GM04503 (cell line): ENCODE data around the gene RPS5.
"Not testable (repeated sequence)": the region's sequence is repeated elsewhere in the genome, so short reads cannot be mapped to it uniquely, and the experiment has no call there.

ENCODE experiments used
- DNase-seq: peaks from one replicate; pipeline ENCODE4 v3.0.0-alpha.2; 2012; ENCODE audit warnings: low read depth

Gene RPS5

DNA sequence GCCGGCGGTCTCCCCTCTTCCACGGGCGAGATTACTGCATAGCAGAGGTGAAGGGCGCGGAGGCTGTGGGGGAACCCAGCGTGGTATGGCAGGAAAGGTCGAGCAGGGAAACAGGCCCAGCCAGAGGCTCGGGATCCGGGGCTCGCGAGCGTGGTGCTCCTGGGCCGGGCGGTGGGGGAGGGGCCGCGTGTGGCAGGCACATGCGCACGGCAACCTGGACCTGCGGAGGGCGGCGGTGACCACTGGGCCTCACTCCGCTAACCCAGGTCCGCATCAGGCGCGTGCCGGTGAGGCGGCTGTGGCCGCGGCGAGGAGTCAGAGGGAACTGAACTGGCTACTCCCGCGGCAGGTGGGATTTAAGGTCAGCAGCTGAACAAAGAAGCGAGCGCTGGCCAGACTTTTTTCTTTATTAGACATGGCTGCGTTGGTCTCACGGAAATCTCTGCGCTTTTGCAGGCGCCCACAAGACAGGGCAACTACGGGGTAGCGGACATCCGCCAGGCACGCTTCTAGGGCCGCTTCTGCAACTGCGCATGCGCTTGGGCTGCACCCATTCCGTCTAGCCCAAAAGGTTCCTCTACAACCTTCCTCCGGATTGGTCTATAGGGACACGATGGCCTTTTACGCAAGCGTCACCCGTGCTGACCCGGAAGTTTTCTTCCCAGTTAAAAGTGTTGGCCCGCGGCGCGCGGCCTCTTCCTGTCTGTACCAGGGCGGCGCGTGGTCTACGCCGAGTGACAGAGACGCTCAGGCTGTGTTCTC lies at the start of gene RPS5:
Gene RPS5, plus strand, starts transcription at position 694 of the 762 bp plus-strand sequence. CDS start 869 bp downstream, outside the sequence.
- DNase-seq = peak; percentile 87

DNA sequence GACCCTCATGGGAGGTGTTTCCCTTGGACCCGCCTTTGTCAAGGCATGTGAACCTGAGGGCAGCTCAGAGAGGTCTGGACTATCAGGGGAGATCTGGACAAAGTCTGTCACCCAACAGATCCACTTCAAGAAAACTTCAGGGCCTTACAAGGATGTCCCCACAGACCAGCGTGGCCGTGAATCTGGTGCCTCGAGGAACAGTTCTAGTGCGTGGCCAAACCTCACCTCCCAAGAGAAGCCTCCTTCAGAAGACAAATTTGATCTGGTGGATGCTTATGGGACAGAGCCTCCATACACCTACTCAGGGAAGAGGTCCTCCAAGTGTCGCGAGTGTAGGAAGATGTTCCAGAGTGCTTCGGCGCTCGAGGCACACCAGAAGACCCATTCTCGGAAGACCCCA lies 48.7 kb upstream of the RPS5 start:
- DNase-seq = no peak

DNA sequence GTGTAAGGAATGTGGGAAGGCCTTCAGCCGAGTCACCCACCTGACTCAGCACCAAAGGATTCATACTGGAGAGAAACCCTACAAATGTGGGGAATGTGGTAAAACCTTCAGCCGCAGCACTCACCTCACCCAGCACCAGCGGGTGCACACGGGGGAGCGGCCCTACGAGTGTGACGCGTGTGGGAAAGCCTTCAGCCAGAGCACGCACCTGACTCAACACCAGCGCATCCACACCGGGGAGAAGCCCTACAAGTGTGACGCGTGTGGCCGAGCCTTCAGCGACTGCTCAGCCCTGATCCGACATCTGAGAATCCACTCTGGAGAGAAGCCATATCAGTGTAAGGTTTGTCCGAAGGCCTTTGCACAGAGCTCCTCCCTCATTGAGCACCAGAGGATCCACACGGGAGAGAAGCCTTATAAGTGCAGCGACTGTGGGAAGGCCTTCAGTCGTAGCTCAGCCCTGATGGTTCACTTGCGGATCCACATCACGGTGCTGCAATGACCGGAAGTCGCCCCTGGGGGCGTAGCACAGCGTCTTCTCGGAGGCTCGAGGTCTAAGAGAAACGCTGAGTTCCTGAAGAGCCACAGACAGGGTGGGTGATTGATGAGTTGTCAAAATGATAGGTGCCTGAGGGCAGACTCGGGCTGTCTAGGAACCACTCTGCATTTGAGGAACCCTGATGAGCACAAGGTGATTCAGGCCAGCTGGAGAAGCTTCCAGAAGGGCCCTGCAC lies 48.1 kb upstream of the RPS5 start:
- no peak for DNase-seq

DNA sequence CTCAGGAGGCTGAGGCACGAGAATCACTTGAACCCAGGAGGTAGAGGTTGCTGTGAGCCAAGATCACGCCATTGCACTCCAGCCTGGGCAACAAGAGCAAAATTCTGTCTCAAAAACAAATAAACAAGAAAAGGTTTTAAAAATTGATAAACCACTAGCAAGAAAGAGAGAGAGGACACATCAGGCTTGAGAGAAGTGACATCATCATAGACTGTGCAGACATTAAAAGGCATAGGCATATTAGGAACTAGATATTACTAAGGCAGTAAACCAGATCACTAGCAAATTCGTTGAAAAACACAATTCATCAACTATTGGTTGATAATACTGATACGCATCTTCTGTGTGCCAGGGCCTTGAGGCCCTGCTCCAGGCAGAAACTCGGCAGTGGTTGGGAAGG lies 41.5 kb upstream of the RPS5 start:
- no peak for DNase-seq

DNA sequence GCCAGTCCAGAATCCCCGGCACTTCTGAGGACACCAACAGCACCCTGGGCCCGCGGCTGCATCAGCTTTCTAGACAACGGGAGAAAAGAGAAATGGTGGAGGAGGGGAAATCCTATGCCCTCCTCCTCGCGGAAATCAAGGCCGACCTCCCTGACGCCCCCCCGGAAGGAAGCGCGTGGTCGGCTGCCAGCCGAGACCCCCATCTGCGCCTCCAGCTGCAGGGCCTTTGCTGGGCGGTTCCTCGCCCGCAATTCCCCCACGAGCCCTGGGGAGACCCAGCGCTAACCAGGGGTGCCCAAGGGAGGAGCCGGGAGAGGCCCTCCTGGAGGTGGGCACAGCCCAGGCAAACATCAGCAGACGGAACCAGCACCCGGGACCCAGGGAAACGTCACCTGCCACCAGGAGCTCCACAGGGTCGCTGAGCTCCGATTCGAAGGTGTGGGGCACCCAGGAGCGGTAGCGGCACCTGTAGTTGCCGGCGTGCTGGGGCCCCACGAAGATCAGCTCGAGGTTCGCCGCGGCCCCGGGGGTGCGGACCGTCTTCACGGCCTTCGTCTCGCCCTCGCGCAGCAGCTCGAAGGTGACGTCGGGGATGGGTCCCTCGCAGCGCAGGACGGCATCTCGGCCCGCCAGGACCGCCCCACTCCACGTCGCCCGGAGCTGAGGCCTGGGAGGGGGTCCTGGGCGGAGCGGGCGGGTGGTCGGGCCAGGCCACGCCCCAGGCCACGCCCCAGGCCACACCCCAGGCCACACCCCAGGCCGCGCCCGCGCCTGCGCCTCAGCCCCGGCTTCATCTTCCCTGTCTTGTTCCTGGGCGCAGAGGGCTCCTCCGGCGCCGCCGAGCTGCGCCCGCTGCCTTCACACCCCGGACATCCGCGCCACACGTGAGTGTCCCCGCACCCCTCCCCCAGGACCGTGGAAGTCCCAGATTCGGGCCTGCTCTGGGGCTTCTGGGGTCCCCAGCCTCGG lies 39.8 kb upstream of the RPS5 start:
- no peak for DNase-seq

DNA sequence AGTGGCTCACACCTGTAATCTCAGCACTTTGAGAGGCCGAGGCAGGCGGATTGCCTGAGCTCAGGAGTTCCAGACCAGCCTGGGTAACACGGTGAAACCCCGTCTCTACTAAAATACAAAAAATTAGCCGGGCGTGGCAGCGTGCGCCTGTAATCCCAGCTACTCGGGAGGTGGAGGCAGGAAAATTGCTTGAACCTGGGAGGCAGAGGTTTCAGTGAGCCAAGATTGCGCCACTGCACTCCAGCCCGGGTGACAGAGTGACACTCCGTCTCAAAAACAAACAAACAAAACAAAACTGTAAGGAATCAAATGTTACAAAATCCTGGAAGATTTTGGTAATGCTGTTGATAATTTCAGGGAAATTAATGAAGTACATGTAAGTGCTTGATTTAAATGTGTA lies 39.0 kb upstream of the RPS5 start:
- DNase-seq = not testable (repeated sequence)

DNA sequence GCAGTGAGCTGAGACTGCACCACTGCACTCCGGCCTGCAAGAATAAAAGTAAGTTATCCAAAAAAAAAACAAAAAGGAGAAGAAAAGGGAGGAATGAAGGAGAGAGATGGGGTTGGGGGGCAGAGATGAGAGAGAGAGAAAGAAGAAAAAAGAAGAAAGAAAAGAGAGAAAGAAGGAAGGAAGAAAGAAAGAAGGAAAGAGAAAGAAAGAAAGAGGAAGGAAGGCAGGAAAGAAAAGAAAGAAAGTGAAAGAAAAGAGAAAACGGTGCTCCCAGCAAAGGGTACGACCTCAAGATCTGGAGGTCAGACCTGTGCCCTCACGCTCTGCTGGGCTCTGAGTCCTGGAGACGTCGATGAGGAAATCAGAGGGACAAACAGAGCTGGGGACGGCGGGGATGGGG lies 37.5 kb upstream of the RPS5 start:
- DNase-seq = no peak

DNA sequence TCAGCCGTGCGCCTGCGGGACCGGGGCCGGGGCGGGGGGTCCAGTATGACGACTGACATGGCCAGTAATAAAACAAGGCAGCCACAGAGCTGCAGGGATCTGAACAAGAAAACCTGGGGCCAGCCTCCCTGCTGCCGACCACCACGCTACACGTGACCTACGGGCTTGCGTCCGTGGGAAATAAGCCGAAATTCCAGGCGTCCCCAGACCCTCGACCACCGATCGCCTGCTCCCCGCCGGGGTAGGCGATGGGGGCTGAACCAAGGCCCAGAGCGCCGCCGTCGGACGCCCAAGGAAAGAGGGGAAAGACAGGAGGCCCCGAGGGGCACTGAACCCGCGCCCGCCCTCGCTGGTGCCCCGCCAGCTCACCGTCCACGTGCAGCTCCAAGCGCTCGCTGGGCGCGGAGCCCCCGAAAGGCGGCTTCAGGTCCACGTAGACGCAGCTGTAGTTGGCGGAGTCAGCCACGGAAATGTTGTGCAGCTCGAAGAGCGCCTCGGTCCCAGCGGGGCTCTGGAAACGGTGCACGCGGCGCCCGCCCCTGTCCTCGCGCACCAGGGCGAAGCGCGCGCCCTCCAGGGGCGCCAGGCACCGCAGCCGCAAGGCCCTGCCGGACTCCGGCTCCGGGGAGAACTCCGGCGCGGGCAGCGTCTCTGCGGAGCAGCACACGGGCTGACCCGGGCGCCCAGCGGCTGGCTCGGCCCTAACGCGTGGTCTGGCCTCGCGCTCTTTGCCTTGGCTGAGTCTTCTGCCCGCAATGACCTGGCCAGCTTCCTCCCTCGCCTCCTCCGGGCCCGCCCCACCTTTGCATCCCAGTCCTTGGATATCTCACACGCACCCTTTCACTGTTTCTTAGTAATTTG lies 36.8 kb upstream of the RPS5 start:
- DNase-seq = no peak

DNA sequence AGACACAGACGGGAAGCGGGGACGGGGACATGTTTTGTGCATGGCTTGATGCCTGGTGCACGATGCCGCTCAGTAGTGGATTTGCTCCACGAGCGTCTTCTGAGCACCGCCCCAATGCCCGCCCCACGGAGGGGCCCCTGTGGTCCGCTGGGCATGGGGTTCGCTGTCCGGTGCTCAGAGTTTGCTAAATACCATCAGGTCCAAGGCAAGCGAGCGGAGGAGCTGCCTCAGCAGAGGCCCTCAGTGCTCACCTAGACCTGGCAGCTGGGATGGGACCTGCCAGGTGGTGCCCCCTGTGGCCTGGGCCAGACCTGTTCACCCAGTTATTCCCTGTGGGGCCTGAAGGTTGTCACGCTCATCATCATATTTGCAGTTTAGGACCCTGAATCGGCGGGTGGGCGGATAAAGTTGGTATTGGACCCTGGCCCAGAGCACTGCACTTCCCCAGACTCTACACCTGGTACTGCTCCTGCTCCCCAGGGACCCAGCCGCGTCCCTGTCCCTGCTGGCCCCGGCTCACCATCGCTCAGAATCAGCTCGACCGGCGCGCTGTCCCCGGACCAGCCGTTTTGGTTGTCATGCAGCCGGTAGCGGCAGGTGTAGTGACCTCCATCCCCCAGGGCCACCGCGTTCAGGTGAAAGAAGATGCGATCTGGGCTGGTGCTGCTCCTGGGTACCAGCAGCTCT lies 36.1 kb upstream of the RPS5 start:
- DNase-seq = no peak

DNA sequence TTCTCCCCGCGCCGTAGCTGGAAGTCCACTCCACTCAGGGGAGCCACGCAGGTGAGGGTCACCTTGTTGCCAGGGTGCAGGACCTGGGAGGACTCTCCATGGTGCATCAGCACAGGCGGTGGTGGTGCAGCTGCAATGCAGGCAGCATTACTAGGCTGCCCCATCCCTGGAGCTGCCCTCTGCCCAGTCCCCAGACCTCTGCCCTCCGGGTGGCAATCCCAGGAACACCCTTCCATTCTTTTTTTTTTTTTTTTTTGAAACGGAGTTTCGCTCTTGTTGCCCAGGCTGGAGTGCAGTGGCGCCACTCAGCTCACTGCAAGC lies 35.6 kb upstream of the RPS5 start:
- DNase-seq = no peak

DNA sequence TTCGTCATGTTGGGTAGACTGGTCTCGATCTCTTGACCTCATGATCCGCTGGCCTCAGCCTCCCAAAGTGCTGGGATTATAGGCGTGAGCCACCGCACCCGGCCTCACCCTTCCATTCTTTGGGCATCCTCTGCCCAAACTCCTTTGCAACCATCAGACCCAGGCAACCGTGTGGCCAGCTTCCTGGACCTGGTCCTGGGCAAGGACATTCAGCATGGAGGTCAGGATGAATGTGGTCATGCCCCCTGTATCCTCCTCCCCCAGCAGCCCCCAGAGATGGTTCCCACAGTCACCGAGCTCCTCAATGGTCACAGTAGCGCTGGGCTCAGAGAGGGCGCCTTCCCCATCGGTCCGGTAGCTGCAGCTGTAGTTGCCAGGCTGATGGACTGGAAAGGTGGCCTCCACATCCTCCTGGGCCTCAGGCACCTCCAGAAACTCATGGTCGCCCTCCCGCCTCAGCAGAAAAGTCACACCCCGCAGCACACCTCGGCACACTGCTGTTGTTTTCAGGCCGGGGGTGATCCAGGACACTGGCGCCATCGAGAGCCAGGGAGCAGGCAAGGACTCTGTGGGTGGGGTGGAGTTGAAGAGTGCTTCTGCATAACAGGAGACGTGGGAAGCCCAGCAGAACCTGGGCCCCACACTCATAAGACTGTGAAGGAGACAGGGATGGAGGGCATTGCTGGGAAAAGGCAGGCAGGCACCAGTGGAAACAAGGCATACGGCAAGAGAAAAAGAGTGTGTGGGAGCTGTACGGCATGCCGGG lies 34.9 kb upstream of the RPS5 start:
- no peak for DNase-seq

DNA sequence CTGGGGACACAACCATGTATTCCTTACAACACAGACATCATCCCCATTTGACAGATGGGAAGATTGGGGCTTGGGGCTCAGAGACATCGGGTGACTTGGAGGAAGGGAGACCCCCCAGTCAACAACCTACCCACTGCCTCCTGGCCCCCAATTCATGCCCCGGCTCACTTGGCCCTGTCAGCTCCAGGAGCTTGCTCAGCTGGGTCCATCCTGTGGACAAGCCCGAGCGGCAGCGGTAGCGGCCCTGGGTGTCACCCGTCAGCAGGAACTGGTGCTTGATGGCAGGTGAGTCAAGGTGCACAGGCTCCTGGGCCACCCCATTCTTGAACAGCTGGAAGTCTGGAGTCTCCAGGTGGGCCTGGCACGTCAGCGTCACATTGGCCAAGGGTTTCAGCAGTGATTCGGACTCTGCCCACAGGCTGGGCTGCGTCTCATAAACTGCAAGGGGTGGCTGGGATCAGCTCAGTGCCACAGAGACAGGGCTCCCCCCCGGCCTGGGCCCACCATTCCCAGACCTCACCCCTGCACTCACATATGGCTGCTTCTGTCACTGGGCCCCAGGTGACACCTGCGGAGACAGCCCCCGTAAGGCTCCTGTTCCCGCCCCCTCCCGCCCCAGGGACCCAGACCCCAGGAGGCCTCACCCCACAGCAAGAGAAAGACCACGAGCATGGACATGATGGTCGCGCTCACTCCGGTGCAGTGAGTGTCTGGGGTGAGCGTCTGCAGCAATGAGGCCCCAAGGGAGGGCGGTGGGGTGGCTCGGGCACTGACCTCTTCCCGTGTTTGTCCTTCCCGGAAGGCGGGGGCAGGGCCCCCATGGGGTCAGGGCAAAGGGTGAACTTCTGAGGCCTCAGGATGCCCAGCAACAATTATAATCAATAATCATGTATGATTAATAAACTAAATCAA lies 34.1 kb upstream of the RPS5 start, which contains the start of gene A1BG:
Gene A1BG, minus strand, starts transcription at position 733 of the 912 bp plus-strand sequence. Its CDS starts 55 bp downstream, at position 678.
- no peak for DNase-seq

DNA sequence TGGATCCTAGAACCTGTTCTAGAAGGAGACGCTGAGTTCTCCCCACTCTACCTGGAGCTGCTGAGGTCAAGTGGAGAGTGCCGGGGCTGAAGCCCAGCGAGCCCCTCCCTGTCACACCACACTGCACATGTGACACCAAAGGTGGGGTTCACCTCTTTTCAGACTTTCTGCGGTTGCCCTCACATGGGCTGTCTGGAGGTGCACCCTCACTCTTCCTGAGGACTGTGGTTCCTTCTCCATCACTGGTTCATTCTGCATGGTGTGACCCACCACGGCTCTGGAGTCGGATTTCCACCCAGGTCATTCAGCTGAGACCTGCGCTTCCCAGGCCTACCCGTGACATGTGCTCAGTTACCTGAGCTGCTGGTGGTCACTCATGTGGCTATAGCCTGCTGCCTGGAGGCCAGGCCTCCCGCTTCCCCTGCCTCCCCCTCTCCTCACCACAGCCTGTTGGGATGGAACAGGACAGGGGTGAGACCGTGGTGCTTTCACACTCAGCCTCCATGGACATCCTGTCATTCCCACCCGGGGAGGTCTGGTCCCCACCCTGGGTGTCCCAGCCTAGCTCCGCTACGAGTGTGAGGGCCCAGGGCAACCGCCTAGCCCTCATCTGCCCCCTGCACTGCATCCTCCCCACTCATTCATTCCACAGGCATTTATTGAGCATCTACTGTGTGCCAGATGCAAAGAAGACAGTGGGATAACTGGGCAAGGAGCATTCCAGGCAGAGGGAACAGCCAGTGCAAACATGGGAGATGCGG lies 33.2 kb upstream of the RPS5 start:
- no peak for DNase-seq

DNA sequence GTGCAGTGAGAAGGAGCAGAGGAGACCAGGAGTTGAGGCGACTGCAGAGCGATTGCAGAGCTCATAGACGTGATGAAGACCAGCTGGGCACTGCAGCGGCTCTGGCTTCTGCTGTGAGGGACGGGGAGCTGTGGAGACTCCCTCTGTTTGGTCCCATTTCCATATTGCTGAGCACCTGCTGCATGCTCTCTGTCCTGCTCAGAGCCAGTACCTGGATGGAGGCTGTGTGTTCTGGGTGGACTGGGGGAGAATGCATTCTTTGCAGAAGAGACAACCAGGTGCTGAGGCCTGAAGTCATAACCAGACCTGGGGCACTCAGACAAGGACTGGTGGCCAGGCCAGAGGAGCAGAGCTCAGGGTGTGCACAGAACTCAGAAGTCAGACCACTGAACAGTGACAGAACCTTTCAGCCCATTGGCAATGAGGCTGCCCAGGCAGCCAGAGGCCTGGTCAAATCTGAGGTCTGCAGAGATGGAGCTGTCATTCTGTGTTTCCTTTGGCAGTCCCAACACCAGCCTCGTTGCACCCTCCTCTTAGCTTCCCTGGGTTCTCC lies 32.5 kb upstream of the RPS5 start:
- DNase-seq = no peak

DNA sequence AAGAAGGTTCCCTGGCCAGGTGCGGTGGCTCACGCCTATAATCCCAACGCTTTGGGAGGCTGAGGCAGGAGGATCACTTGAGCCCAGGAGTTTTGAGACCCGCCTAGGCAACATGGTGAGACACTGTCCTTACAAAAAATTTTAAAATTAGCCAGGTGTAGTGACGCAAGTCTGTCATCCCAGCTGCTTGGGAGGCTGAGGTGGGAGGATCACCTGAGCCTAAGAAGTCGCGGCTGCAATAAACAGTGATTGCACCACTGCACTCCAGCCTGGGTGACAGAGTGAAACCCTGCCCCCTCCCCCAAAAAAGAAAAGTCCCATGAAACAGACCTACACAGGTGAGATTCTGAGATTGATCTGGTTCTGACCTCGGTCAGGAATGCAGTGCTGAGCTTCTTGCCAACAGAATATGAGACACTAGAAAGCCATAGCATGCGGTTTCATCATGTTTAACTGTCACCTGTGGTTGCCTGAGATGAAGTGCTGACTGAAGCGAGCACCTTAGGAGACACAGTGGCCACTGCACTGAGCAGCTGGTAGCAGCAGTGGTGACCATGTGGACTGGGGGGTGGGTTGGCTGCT lies 31.8 kb upstream of the RPS5 start:
- no peak for DNase-seq

DNA sequence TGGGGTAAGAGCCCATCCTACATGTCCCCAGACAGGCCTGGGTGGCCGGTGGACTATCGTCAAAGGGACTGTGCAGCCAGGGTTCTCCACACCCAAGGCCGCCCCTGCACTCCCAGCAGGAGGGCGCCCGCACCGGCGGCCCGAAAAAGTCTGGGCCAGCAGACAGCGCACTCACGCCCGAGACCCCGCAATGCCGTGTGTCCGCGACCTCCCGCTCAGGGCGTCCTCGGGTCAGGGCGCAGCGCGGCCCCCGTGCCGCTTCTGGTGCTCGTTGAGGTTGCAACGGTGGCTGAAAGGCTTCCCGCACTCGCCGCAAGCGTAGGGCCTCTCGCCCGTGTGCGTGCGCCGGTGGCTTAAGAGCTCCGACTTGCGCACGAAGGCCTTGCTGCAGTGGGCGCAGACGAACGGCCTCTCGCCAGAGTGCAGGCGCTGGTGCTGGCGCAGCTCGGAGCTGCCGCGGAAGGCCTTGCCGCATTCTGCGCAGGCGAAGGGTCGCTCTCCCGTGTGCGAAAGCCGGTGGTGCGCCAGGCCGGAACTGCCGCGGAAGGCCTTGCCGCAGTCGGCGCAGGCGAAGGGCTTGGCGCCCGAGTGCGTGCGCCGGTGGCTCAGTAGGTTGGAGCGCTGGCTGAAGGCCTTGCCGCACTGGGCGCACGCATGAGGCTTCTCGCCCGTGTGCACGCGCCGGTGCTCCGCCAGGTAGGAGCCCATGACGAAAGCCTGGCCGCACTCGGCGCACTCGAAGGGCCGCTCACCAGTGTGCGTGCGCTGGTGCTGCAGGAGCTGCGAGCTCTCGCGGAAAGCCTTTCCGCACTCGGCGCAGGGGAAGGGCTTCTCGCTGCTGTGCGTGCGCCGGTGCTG lies 30.9 kb upstream of the RPS5 start:
- no peak for DNase-seq
